Measurements from ENCODE around the gene SPSB3.
A peak's percentile ranks its signal among the peaks of the same experiment; 100 is the strongest.

Gene SPSB3

DNA sequence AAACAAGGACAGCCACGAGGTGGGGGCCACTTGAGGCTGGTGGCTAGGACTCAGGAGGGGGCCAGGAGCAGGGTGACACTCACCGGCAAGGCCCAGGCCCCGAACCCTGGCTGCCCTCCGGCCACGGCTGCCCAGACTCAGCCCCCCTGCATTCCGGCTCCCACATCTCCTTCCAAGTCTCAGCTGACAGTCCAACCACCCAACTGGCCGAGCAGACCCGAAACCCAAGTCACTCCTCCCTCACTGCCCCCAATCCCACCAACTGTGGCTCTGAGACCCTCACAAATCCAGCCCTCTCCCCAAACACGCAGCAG, 34.9 kb upstream of the SPSB3 start:
- Histone ChIP-seq H3K4me3 (ENCODE audit: low read depth, low read length) (no peak overlapping the region), H3K14ac (ENCODE audit: low read length) (no peak overlapping the region), H2AK5ac (ENCODE audit: low read length) (no peak overlapping the region), H3K9ac (ENCODE audit: low read length) (no peak overlapping the region), H3K4me1 (ENCODE audit: control insufficient read depth in 1 of 2, insufficient read depth in 2 of 2, low read length in 2 of 2) (no peaks in the 10 kb centered on the region), H3K27ac (ENCODE audit: low read depth, low read length) (no peak overlapping the region), H3K18ac (ENCODE audit: low read length) (no peak overlapping the region), H3K27me3 (ENCODE audit: insufficient read depth, low read length) (no peaks in the 10 kb centered on the region), H3K4ac (ENCODE audit: low read depth, low read length) (no peak overlapping the region), H3K79me1 (ENCODE audit: low read length) (no peaks in the 10 kb centered on the region), H3K23ac (ENCODE audit: low read length) (no peak overlapping the region), H4K8ac (ENCODE audit: low read depth, low read length) (no peak overlapping the region), H2AFZ (ENCODE audit: insufficient read depth, low read length, poor library complexity) (no peak overlapping the region), H3K79me2 (ENCODE audit: control insufficient read depth, insufficient read depth, low read length, poor library complexity) (no peaks in the 10 kb centered on the region), H2BK12ac (ENCODE audit: low read length) (no peak overlapping the region), H3K4me2 (ENCODE audit: low read length) (no peak overlapping the region), H3K9me3 (ENCODE audit: insufficient read depth, low read depth, low read length) (no peaks in the 10 kb centered on the region), H4K12ac (ENCODE audit: low read depth, low read length) (no peak overlapping the region), H2BK5ac (ENCODE audit: low read depth, low read length, poor library complexity) (no peak overlapping the region), H4K91ac (ENCODE audit: low read depth, low read length) (no peak overlapping the region), H2BK120ac (ENCODE audit: insufficient read depth, low read length, poor library complexity) (no peak overlapping the region), H3K36me3 (ENCODE audit: control insufficient read depth in 1 of 2, insufficient read depth in 2 of 2, low read length in 2 of 2) (peaks cover 44 to 54% of the 10 kb centered on the region in 2 experiments)
- no peak for DNase-seq
- no CpG with 5 or more reads among the region's 9 CpGs for WGBS (ENCODE audit: extremely low coverage, insufficient coverage, insufficient read length)

DNA sequence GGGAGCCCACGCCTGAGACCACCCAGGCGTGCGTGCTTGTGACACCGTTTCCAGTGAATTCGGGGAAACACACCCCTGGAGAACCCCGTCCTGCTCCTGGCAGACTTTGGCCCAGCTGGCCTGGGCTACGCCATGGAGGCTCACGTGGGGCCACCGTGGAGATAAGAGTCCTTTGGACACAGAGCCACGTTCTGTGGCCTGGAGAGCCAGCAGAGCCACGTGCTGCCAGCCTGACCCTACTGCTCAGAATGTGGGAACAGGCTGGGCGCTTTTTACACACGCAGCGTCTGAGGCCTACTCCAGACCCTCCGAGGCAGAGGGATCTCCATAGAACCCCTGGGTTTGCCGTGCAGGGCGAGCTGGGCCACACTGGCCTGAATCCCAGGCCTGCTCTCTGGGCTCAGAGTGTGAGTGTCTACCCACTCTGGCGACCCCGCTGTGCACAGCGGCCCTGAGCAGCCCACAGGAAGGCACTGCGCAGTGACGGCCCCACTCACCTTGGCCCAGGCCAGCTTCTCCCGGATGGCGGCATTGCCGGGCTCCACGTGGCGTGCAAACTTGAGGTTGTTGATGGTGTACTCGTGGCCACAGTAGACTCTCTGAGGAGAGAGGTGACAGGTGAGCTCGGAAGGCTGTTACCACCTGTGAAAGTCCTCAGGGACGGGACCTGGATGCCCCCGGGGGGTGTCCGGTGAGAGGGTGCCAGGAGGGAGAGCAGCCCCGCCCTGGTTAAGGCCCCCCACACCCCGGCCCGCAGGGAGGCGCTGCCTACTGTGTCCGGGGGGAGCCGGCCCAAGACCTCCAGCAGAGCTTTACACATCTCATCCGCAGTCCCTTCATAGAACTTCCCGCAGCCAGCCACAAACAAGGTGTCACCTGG, 34.3 kb upstream of the SPSB3 start:
- no peak overlapping the region for H2AFZ ChIP-seq (ENCODE audit: insufficient read depth, low read length, poor library complexity)
- no peak overlapping the region for H3K9ac ChIP-seq (ENCODE audit: low read length)
- H4K12ac ChIP-seq (ENCODE audit: low read depth, low read length): no peak overlapping the region
- H3K18ac ChIP-seq (ENCODE audit: low read length): no peak overlapping the region
- no peak overlapping the region for H3K23ac ChIP-seq (ENCODE audit: low read length)
- no peak overlapping the region for H2BK12ac ChIP-seq (ENCODE audit: low read length)
- H2AK5ac ChIP-seq (ENCODE audit: low read length): no peak overlapping the region
- H3K27ac ChIP-seq (ENCODE audit: low read depth, low read length): no peak overlapping the region
- H3K9me3 ChIP-seq (ENCODE audit: insufficient read depth, low read depth, low read length): no peaks in the 10 kb centered on the region
- no peak overlapping the region for H2BK5ac ChIP-seq (ENCODE audit: low read depth, low read length, poor library complexity)
- peaks cover 41 to 50% of the 10 kb centered on the region in 2 experiments for H3K36me3 ChIP-seq (ENCODE audit: control insufficient read depth in 1 of 2, insufficient read depth in 2 of 2, low read length in 2 of 2)
- no peak overlapping the region for H3K14ac ChIP-seq (ENCODE audit: low read length)
- no peak for DNase-seq
- H3K79me1 ChIP-seq (ENCODE audit: low read length): no peaks in the 10 kb centered on the region
- H2BK120ac ChIP-seq (ENCODE audit: insufficient read depth, low read length, poor library complexity): no peak overlapping the region
- H3K27me3 ChIP-seq (ENCODE audit: insufficient read depth, low read length): no peaks in the 10 kb centered on the region
- no CpG with 5 or more reads among the region's 40 CpGs for WGBS (ENCODE audit: extremely low coverage, insufficient coverage, insufficient read length)
- H3K4me3 ChIP-seq (ENCODE audit: low read depth, low read length): no peak overlapping the region
- H4K91ac ChIP-seq (ENCODE audit: low read depth, low read length): no peak overlapping the region
- no peaks in the 10 kb centered on the region for H3K79me2 ChIP-seq (ENCODE audit: control insufficient read depth, insufficient read depth, low read length, poor library complexity)
- H3K4ac ChIP-seq (ENCODE audit: low read depth, low read length): no peak overlapping the region
- no peak overlapping the region for H3K4me2 ChIP-seq (ENCODE audit: low read length)
- no peak overlapping the region for H4K8ac ChIP-seq (ENCODE audit: low read depth, low read length)
- H3K4me1 ChIP-seq (ENCODE audit: control insufficient read depth in 1 of 2, insufficient read depth in 2 of 2, low read length in 2 of 2): no peaks in the 10 kb centered on the region

DNA sequence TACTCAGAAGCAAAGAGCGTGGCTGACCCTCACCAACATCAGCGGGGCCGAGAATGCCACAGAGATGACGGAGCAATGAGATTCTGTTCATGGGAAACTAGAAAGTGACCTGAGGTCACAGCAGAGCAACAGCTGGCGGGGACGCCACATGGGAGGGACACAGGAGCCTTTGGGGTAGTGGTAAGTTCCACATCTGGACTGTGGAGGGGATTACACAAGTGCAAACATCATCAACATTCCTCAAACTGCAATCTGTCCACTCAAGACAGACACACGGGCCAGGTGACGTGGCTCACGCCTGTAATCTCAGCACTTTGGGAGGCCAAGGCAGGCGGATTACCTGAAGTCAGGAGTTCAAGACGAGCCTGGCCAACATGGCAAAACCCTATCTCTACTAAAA, 33.1 kb upstream of the SPSB3 start:
- Histone ChIP-seq H3K27me3 (ENCODE audit: insufficient read depth, low read length) (no peaks in the 10 kb centered on the region), H2BK12ac (ENCODE audit: low read length) (no peak overlapping the region), H3K4me2 (ENCODE audit: low read length) (no peak overlapping the region), H3K14ac (ENCODE audit: low read length) (no peak overlapping the region), H3K4me1 (ENCODE audit: control insufficient read depth in 1 of 2, insufficient read depth in 2 of 2, low read length in 2 of 2) (no peaks in the 10 kb centered on the region), H3K79me1 (ENCODE audit: low read length) (no peaks in the 10 kb centered on the region), H3K4ac (ENCODE audit: low read depth, low read length) (no peak overlapping the region), H4K12ac (ENCODE audit: low read depth, low read length) (no peak overlapping the region), H4K91ac (ENCODE audit: low read depth, low read length) (no peak overlapping the region), H3K27ac (ENCODE audit: low read depth, low read length) (no peak overlapping the region), H2BK5ac (ENCODE audit: low read depth, low read length, poor library complexity) (no peak overlapping the region), H3K4me3 (ENCODE audit: low read depth, low read length) (no peak overlapping the region), H3K79me2 (ENCODE audit: control insufficient read depth, insufficient read depth, low read length, poor library complexity) (no peaks in the 10 kb centered on the region), H3K9ac (ENCODE audit: low read length) (no peak overlapping the region), H3K18ac (ENCODE audit: low read length) (no peak overlapping the region), H4K8ac (ENCODE audit: low read depth, low read length) (no peak overlapping the region), H3K23ac (ENCODE audit: low read length) (no peak overlapping the region), H2BK120ac (ENCODE audit: insufficient read depth, low read length, poor library complexity) (no peak overlapping the region), H3K9me3 (ENCODE audit: insufficient read depth, low read depth, low read length) (no peaks in the 10 kb centered on the region), H2AK5ac (ENCODE audit: low read length) (no peak overlapping the region), H2AFZ (ENCODE audit: insufficient read depth, low read length, poor library complexity) (no peak overlapping the region), H3K36me3 (ENCODE audit: control insufficient read depth in 1 of 2, insufficient read depth in 2 of 2, low read length in 2 of 2) (peaks cover 34 to 45% of the 10 kb centered on the region in 2 experiments)
- WGBS (ENCODE audit: extremely low coverage, insufficient coverage, insufficient read length): no CpG with 5 or more reads among the region's 11 CpGs
- DNase-seq: peak in 1 of 2 donors; percentile 15

DNA sequence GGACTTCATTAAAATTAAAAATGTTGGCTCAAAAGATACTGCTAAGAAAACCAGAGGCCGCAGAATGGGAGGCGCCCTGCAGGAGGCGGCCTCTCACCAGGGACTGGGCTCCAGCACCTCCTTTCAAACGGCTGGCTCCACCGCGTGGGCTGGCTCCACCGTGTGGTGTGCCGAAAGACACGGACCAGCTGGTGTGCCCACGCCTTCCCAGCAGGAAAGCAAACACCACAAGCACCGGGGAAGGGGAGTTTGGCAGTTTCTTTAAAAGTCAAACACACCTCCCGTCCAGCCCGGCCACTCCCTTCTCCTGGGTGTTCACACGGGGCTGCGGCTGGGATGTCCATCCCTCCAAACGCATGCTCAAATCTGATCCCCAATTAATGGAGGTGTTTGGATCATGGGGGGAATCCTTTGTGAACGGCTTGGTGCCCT, 30.4 kb upstream of the SPSB3 start:
- Histone ChIP-seq H3K4me2 (ENCODE audit: low read length) (no peak overlapping the region), H2AK5ac (ENCODE audit: low read length) (no peak overlapping the region), H3K36me3 (ENCODE audit: control insufficient read depth in 1 of 2, insufficient read depth in 2 of 2, low read length in 2 of 2) (peaks cover 34 to 42% of the 10 kb centered on the region in 2 experiments), H3K27me3 (ENCODE audit: insufficient read depth, low read length) (no peaks in the 10 kb centered on the region), H4K91ac (ENCODE audit: low read depth, low read length) (no peak overlapping the region), H3K9me3 (ENCODE audit: insufficient read depth, low read depth, low read length) (peaks cover 3% of the 10 kb centered on the region), H3K4ac (ENCODE audit: low read depth, low read length) (no peak overlapping the region), H3K27ac (ENCODE audit: low read depth, low read length) (no peak overlapping the region), H2BK5ac (ENCODE audit: low read depth, low read length, poor library complexity) (no peak overlapping the region), H3K14ac (ENCODE audit: low read length) (no peak overlapping the region), H2BK120ac (ENCODE audit: insufficient read depth, low read length, poor library complexity) (no peak overlapping the region), H3K23ac (ENCODE audit: low read length) (no peak overlapping the region), H4K12ac (ENCODE audit: low read depth, low read length) (no peak overlapping the region), H3K4me3 (ENCODE audit: low read depth, low read length) (peak overlapping the region; percentile 36), H3K4me1 (ENCODE audit: control insufficient read depth in 1 of 2, insufficient read depth in 2 of 2, low read length in 2 of 2) (no peaks in the 10 kb centered on the region), H3K18ac (ENCODE audit: low read length) (no peak overlapping the region), H3K79me1 (ENCODE audit: low read length) (no peaks in the 10 kb centered on the region), H4K8ac (ENCODE audit: low read depth, low read length) (no peak overlapping the region), H3K79me2 (ENCODE audit: control insufficient read depth, insufficient read depth, low read length, poor library complexity) (no peaks in the 10 kb centered on the region), H2BK12ac (ENCODE audit: low read length) (no peak overlapping the region), H3K9ac (ENCODE audit: low read length) (no peak overlapping the region), H2AFZ (ENCODE audit: insufficient read depth, low read length, poor library complexity) (no peak overlapping the region)
- DNase-seq: peak; percentile 40 to 41
- no CpG with 5 or more reads among the region's 17 CpGs for WGBS (ENCODE audit: extremely low coverage, insufficient coverage, insufficient read length)

Measured in trophoblast cell (in vitro differentiated cells and primary cell).